RCC 7860 (cell line): ENCODE measurements around the gene SLC15A5.

Experiments used
- DNase-seq: peaks from one replicate; pipeline ENCODE4 v3.0.0-alpha.2; 2015; ENCODE audit warnings: low spot score
- FAIRE-seq: peaks from 2 replicates; lab custom pipeline; 2012; peaks lifted over from hg19 to GRCh38; lab: Jason Lieb, UNC

SLC15A5 gene

GRCh38 chr12:16184681-16185080, 92.8 kb downstream of the SLC15A5 start:
- DNase-seq, result no peak
- FAIRE-seq, result no peak

GRCh38 chr12:16183541-16183940, 93.9 kb downstream of the SLC15A5 start:
- no peak for DNase-seq

GRCh38 chr12:16175840-16176239, 101.6 kb downstream of the SLC15A5 start:
- FAIRE-seq, result no peak

More at GRCh38 chr12:16183541-16183940, 93.9 kb downstream of the SLC15A5 start:
- no peak for FAIRE-seq

GRCh38 chr12:16174282-16174681, 103.2 kb downstream of the SLC15A5 start:
- FAIRE-seq (no peak), DNase-seq (no peak)

More at GRCh38 chr12:16175840-16176239, 101.6 kb downstream of the SLC15A5 start:
- no peak for DNase-seq

- FAIRE-seq (no peak), DNase-seq (no peak)
Observed at GRCh38 chr12:16171348-16171747, 106.1 kb downstream of the SLC15A5 start.

GRCh38 chr12:16168078-16168477, 109.4 kb downstream of the SLC15A5 start:
- FAIRE-seq, result no peak

GRCh38 chr12:16166563-16167470, 110.7 kb downstream of the SLC15A5 start:
- FAIRE-seq (no peak), DNase-seq (no peak)

More at GRCh38 chr12:16168078-16168477, 109.4 kb downstream of the SLC15A5 start:
- DNase-seq, result no peak

- FAIRE-seq (peak; percentile 18), DNase-seq (peak; percentile 8)
Observed at GRCh38 chr12:16165506-16165905, 112.0 kb downstream of the SLC15A5 start.

GRCh38 chr12:16163901-16164300, 113.6 kb downstream of the SLC15A5 start:
- FAIRE-seq (no peak), DNase-seq (no peak)

- no peak for DNase-seq
- no peak for FAIRE-seq
Observed at GRCh38 chr12:16163146-16163545, 114.3 kb downstream of the SLC15A5 start.

- DNase-seq (no peak), FAIRE-seq (no peak)
Observed at GRCh38 chr12:16159571-16159970, 117.9 kb downstream of the SLC15A5 start.

GRCh38 chr12:16158050-16158449, 119.4 kb downstream of the SLC15A5 start:
- DNase-seq (no peak), FAIRE-seq (no peak)

GRCh38 chr12:16155938-16156337, 121.5 kb downstream of the SLC15A5 start:
- FAIRE-seq (no peak), DNase-seq (no peak)

- no peak for FAIRE-seq
- no peak for DNase-seq
Observed at GRCh38 chr12:16154990-16155389, 122.5 kb downstream of the SLC15A5 start.

GRCh38 chr12:16152885-16153673, 124.4 kb downstream of the SLC15A5 start:
- FAIRE-seq (no peak), DNase-seq (no peak)

GRCh38 chr12:16150276-16150675, 127.2 kb downstream of the SLC15A5 start:
- DNase-seq, result no peak
- no peak for FAIRE-seq

- no peak for FAIRE-seq
- no peak for DNase-seq
Observed at GRCh38 chr12:16148938-16149337, 128.5 kb downstream of the SLC15A5 start.
